ENCODE results near the gene ROBO4. TPM values are rescaled to one million over a fixed set of nuclear protein-coding genes. Genes with fewer than 3 reads are reported as not detected.

Gene ROBO4
- polyA plus RNA-seq, 1 donor from 2014 or later, result not detected

DNA sequence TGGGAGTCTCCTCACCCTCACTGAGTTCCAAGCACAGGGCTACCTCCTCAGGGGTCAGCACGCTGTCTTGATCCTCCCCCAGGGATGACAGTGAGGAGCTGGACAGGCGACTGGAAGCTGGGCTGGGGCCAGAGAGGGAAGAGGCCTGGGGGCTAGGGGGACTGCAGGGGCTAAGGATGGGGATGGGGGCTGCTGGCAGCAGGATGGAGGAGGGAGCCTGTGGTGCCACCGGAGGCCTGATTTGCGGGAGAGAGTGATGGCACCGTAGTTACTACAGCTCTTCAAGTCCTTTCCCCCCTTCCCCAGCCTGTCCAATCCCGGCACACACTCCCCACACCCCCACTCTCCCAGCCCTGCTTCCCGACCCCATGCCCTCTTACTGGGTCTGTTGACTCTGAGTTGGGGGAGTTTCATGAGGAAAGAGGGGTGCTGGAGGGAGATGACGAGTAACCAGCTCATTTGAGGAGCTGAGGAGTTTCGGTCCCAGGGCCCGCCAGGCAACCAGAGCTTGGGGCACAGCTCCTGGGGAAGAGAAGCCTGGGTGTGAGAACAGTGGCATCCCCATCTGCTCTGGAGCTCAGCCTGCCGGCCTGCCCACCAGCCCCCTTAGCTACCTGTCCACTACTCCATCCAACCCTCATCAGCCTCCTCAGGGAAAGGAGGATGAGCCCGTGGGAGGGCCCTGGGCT, 10.5 kb downstream of the ROBO4 start:
- Mint-ChIP-seq H3K4me1 (no peaks in the 10 kb centered on the region), H3K9me3 (no peaks in the 10 kb centered on the region), H3K4me3 (no peak overlapping the region), H3K27ac (no peak overlapping the region), H3K27me3 (peaks cover 20% of the 10 kb centered on the region), H3K36me3 (no peaks in the 10 kb centered on the region)

GRCh38 chr11:124886476-124886875, 11.2 kb downstream of the ROBO4 start:
- Mint-ChIP-seq H3K27ac (no peak overlapping the region), H3K27me3 (peaks cover 19% of the 10 kb centered on the region), H3K9me3 (no peaks in the 10 kb centered on the region), H3K36me3 (no peaks in the 10 kb centered on the region), H3K4me1 (no peaks in the 10 kb centered on the region), H3K4me3 (no peak overlapping the region)

GRCh38 chr11:124884869-124885479, 12.7 kb downstream of the ROBO4 start:
- H3K4me3 Mint-ChIP-seq, result no peak overlapping the region
- no peaks in the 10 kb centered on the region for H3K9me3 Mint-ChIP-seq
- H3K27ac Mint-ChIP-seq, result no peak overlapping the region
- no peaks in the 10 kb centered on the region for H3K36me3 Mint-ChIP-seq
- peaks cover 19% of the 10 kb centered on the region for H3K27me3 Mint-ChIP-seq
- H3K4me1 Mint-ChIP-seq, result no peaks in the 10 kb centered on the region

DNA sequence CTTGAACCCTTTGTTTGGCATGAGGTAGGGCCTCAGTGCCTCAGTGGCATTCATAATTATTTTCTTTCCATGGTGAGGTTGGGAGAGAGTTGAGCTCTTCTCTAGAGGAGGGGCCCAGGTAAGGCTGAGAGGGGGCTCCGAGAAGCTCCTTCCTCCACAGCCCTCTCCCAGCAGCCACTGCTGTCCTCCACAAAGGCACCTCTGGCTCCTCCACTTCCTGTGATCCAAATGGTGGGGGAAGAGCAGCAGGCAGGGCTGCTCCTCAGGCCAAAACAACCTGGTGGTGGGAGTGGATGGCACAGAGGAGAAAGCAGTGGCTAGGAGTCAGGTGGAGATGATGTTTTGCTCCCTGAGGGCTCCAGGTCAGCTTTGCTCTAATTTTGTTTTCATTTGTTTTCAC, 13.3 kb downstream of the ROBO4 start:
- no peaks in the 10 kb centered on the region for H3K4me1 Mint-ChIP-seq
- no peaks in the 10 kb centered on the region for H3K9me3 Mint-ChIP-seq

DNA sequence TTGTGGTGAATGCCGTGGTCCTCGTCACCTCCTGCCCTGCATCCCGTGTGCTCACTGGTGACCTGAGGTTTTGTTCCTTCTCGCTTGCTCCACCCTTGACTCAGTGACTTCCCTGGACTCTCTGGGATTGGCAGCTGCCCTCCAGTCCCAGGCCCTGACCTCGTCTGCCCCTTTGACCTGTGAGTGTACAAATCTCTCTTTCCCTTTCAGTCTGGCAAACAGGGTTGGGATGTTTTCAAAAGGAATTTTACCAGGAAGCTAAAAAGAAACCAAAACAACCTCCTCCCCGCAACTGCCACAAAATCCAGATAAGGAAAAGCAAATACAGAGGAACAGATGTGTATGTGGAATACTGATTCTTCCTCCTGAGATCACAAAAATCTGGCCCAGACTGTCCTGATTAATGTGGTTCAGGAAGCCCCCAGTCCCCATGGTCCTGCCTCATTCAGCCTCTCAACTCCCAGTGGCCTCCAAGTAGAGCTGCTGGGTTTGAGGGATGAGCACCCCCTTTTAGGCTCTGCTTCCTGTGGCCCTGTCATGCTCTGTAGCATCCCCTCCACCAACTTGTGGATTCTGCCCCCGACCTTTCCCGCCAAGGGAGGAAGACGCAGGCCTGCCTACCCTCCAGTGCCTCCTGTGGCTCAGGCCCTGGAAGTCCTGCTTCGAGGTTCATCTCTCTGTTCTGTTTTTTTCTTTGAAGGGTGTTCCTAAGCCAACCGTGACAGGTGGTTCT, 15.2 kb downstream of the ROBO4 start:
- no peak overlapping the region for H3K4me3 Mint-ChIP-seq

More for the DNA sequence above, 13.3 kb downstream of the ROBO4 start:
- Mint-ChIP-seq H3K36me3 (no peaks in the 10 kb centered on the region), H3K27me3 (peaks cover 19% of the 10 kb centered on the region), H3K4me3 (no peak overlapping the region), H3K27ac (no peak overlapping the region)

DNA sequence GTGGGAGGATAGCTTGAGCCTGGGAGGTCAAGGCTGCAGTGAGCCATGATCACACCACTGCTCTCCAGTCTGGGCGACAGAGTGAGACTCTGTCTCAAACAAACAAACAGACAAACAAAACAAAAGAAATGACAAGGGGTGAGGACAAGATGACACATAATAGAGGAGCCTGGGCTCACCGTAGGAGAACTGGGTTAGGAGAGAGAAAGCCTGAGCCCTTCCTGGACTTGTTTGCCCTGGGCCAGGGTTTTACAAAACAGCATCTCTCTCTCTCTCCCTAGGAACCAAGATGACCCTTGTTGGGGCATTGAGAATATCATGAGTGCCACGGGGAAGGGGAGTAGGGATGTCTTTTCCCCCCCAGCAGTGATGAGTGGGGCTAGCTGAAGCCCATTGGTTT, 16.7 kb downstream of the ROBO4 start:
- Mint-ChIP-seq H3K27ac (no peak overlapping the region), H3K27me3 (peaks cover 30% of the 10 kb centered on the region), H3K36me3 (no peaks in the 10 kb centered on the region), H3K9me3 (peaks cover 0 to 6% (median 0%) of the 10 kb centered on the region in 3 donors), H3K4me3 (no peak overlapping the region), H3K4me1 (peaks cover 0 to 9% (median 8%) of the 10 kb centered on the region in 3 donors)

More for the DNA sequence above, 15.2 kb downstream of the ROBO4 start:
- peaks cover 0 to 4% (median 0%) of the 10 kb centered on the region in 3 donors for H3K9me3 Mint-ChIP-seq
- H3K36me3 Mint-ChIP-seq, result no peaks in the 10 kb centered on the region
- peaks cover 0 to 3% (median under 1%) of the 10 kb centered on the region in 3 donors for H3K4me1 Mint-ChIP-seq
- no peak overlapping the region for H3K27ac Mint-ChIP-seq
- peaks cover 25% of the 10 kb centered on the region for H3K27me3 Mint-ChIP-seq

- peaks cover 0 to 9% (median 8%) of the 10 kb centered on the region in 3 donors for H3K4me1 Mint-ChIP-seq
- H3K4me3 Mint-ChIP-seq, result no peak overlapping the region
- H3K27me3 Mint-ChIP-seq, result peaks cover 29% of the 10 kb centered on the region
- no peaks in the 10 kb centered on the region for H3K36me3 Mint-ChIP-seq
- H3K9me3 Mint-ChIP-seq, result peaks cover 0 to 6% (median 0%) of the 10 kb centered on the region in 3 donors
- no peak overlapping the region for H3K27ac Mint-ChIP-seq
Observed at GRCh38 chr11:124880290-124880611, 17.4 kb downstream of the ROBO4 start.

GRCh38 chr11:124879493-124880289, 18.0 kb downstream of the ROBO4 start:
- no peak overlapping the region for H3K27ac Mint-ChIP-seq
- peaks cover 0 to 9% (median 8%) of the 10 kb centered on the region in 3 donors for H3K4me1 Mint-ChIP-seq
- H3K27me3 Mint-ChIP-seq, result peaks cover 30% of the 10 kb centered on the region
- H3K4me3 Mint-ChIP-seq, result peak overlapping the region in 1 of 4 donors; percentile 30
- no peaks in the 10 kb centered on the region for H3K36me3 Mint-ChIP-seq
- peaks cover 0 to 6% (median 0%) of the 10 kb centered on the region in 3 donors for H3K9me3 Mint-ChIP-seq

- H3K27ac Mint-ChIP-seq, result no peak overlapping the region
- H3K9me3 Mint-ChIP-seq, result peaks cover 0 to 6% (median 0%) of the 10 kb centered on the region in 3 donors
- peaks cover 0 to 9% (median 8%) of the 10 kb centered on the region in 3 donors for H3K4me1 Mint-ChIP-seq
- peak overlapping the region in 3 of 4 donors; percentile 30 to 56 (median 48) for H3K4me3 Mint-ChIP-seq
- H3K27me3 Mint-ChIP-seq, result peaks cover 25% of the 10 kb centered on the region
- H3K36me3 Mint-ChIP-seq, result no peaks in the 10 kb centered on the region
Observed at GRCh38 chr11:124878759-124879492, 18.7 kb downstream of the ROBO4 start.

DNA sequence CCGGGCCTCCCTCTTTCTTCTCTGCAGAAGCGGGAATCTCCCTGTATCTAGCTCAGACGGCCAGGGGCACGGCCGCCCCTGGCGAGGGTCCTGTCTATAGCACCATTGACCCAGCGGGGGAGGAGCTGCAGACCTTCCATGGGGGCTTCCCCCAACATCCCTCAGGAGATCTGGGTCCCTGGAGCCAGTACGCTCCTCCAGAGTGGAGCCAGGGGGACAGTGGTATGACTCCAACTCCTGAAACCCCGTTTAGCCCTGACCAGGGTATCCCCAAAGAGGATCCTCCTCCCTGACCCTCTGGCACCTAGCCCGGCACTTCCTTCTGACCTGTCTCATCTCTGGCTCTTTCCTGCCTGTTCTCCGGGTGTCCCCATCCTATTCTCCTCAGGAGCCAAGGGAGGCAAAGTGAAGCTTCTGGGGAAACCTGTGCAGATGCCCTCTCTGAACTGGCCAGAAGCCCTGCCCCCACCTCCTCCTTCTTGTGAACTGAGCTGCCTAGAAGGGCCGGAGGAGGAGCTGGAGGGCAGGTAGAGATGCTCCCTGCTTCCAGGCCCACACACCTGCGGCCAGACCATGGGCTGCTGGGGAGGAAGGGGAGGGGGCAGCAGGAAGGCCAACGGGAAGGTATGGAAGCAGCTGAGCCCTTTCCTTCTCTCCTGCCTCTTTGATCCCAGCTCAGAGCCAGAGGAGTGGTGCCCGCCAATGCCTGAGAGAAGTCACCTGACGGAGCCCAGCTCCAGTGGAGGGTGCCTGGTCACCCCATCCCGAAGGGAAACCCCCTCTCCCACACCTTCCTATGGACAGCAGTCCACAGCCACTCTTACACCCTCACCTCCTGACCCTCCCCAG, 19.5 kb downstream of the ROBO4 start:
- H3K27ac Mint-ChIP-seq, result peak overlapping the region in 1 of 3 donors; percentile 53
- peaks cover 0 to 6% (median 0%) of the 10 kb centered on the region in 3 donors for H3K9me3 Mint-ChIP-seq
- peaks cover 25% of the 10 kb centered on the region for H3K27me3 Mint-ChIP-seq
- no peaks in the 10 kb centered on the region for H3K36me3 Mint-ChIP-seq
- H3K4me1 Mint-ChIP-seq, result peaks cover 0 to 10% (median 9%) of the 10 kb centered on the region in 3 donors
- peak overlapping the region in 3 of 4 donors; percentile 25 to 70 (median 48) for H3K4me3 Mint-ChIP-seq

DNA sequence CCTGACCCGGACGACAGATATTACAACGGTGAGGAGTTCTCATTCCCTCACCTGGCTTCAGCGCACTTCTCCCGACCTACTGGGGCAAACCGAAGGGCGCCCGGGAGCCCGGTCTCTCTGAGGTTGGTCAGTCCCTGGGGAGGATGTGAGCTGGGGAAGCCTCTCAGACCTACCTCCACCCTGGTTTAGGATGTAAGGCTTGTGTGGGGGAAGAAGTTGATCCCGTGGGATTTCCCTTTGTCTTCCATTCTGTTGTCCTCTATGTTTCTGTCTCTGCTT, 20.1 kb downstream of the ROBO4 start:
- Mint-ChIP-seq H3K9me3 (peaks cover 0 to 6% (median 0%) of the 10 kb centered on the region in 3 donors), H3K27me3 (peaks cover 26% of the 10 kb centered on the region), H3K4me1 (peaks cover 0 to 10% (median 9%) of the 10 kb centered on the region in 3 donors)

GRCh38 chr11:124876818-124877630, 20.6 kb downstream of the ROBO4 start:
- H3K4me3 Mint-ChIP-seq, result peak overlapping the region; percentile 78 to 94 (median 88)
- peaks cover 0 to 10% (median 9%) of the 10 kb centered on the region in 3 donors for H3K4me1 Mint-ChIP-seq
- H3K27me3 Mint-ChIP-seq, result peaks cover 26% of the 10 kb centered on the region

More for the DNA sequence above, 20.1 kb downstream of the ROBO4 start:
- H3K27ac Mint-ChIP-seq, result peak overlapping the region in 1 of 3 donors; percentile 53
- peak overlapping the region; percentile 25 to 83 (median 69) for H3K4me3 Mint-ChIP-seq
- no peaks in the 10 kb centered on the region for H3K36me3 Mint-ChIP-seq

More at GRCh38 chr11:124876818-124877630, 20.6 kb downstream of the ROBO4 start:
- Mint-ChIP-seq H3K36me3 (no peaks in the 10 kb centered on the region), H3K27ac (peak overlapping the region in 1 of 3 donors; percentile 53), H3K9me3 (peaks cover 0 to 6% (median 0%) of the 10 kb centered on the region in 3 donors)

Measured in IgD-negative memory B cell (primary cell).